Stomach smooth muscle (tissue), 2 donors: Measurements from ENCODE around the gene DCDC2.

Source experiments
- H3K27ac ChIP-seq: one replicate; pipeline ENCODE4 v1.7.0; 2013; ENCODE audit warnings: mild to moderate bottlenecking, low read length, inconsistent platforms
- H3K27me3 ChIP-seq, 2 donors: one replicate each; pipeline ENCODE4 v1.7.0; 2013; ENCODE audit warnings: low read length in 2 of 2; ENCODE audit not compliant: insufficient read depth in 2 of 2, control insufficient read depth in 1 of 2
- H3K36me3 ChIP-seq, 2 donors: one replicate each; pipeline ENCODE4 v1.7.0; 2013; ENCODE audit warnings: low read length in 2 of 2; ENCODE audit not compliant: control insufficient read depth in 2 of 2, insufficient read depth in 2 of 2
- H3K4me1 ChIP-seq: one replicate; pipeline ENCODE4 v1.7.0; 2013; ENCODE audit warnings: low read length; ENCODE audit not compliant: control insufficient read depth, insufficient read depth
- H3K4me3 ChIP-seq, 2 donors: one replicate each; pipeline ENCODE4 v1.7.0; 2013; ENCODE audit warnings: low read length in 2 of 2
- H3K9ac ChIP-seq, 2 donors: one replicate each; pipeline ENCODE4 v1.7.0; 2013; ENCODE audit warnings: low read length in 2 of 2, mild to moderate bottlenecking in 1 of 2
- H3K9me3 ChIP-seq, 2 donors: one replicate each; pipeline ENCODE4 v1.7.0; 2013; ENCODE audit warnings: low read length in 2 of 2; ENCODE audit not compliant: control insufficient read depth in 2 of 2
- donor health status: healthy.
- donor health status: Pancreatic carcinoma.

Gene DCDC2

DNA sequence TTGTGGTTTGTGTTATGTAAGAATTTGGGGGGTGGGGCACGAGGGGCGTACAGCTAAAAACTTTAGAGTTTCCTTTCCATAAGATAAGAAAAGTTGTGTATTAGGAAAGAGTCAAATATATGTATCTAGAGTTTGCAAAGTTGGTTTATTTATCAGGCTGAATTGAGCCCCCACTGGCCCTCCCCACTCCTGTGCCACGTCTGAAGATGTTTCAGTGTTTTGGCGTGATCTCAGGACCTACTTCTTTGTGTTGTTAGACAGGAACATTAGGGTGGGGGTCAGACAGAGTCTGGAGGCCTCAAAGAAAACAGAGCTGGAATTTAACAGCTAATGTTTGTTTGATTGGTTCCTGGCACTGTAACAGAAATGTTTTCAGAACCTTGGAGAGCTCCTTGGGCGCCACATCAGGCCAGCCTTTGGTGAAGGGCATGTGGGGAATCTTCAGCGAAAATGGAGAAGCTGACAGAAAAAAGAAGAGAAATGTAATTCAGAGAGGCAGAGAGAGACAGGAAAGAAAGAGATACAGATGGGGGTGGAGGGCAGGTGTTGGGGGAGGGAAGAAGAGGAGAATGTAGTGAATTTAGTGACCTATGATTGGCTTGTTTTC is 231.2 kb downstream of the DCDC2 start:
- H3K27ac ChIP-seq = no peak overlapping the region
- H3K4me3 ChIP-seq = no peak overlapping the region
- H3K36me3 ChIP-seq = no peaks in the 10 kb centered on the region
- peaks cover 5% of the 10 kb centered on the region for H3K4me1 ChIP-seq
- peaks cover 6% of the 10 kb centered on the region in 2 donors for H3K27me3 ChIP-seq
- no peaks in the 10 kb centered on the region for H3K9me3 ChIP-seq
- H3K9ac ChIP-seq = no peak overlapping the region

DNA sequence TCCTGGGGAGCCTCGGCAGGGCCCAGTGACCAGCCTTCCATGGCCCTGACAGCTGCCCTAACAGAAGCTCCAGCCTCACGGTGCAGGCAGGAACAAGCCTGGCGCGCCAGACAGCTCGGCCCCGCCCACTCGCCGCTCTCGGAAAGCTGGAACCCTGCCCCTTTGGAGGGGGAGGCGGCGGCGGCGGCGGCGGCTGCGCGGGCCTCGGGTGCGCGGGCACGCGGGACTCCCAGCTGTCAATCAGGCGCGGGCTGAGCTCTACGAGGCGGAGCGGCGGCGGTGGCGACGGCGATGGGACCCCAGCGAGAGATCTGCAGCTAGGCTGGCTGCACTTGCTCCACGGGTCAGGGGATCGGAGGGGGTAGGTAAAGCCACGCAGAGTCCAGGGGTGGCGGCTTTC is 231.9 kb downstream of the DCDC2 start, which contains the start of gene NRSN1:
TSS of gene NRSN1 (plus strand) at position 236 of the 400 bp plus-strand sequence. CDS start 8,113 bp downstream, outside the sequence.
- Histone ChIP-seq H3K9ac (no peak within 1 kb of the TSS), H3K9me3 (no peaks in the 10 kb centered on the region), H3K27ac (no peak within 1 kb of the TSS), H3K36me3 (no peaks in the 10 kb centered on the region), H3K4me1 (peaks cover 5% of the 10 kb centered on the region), H3K4me3 (peak within 1 kb of the TSS; percentile 44), H3K27me3 (peaks cover 6% of the 10 kb centered on the region in 2 donors)

DNA sequence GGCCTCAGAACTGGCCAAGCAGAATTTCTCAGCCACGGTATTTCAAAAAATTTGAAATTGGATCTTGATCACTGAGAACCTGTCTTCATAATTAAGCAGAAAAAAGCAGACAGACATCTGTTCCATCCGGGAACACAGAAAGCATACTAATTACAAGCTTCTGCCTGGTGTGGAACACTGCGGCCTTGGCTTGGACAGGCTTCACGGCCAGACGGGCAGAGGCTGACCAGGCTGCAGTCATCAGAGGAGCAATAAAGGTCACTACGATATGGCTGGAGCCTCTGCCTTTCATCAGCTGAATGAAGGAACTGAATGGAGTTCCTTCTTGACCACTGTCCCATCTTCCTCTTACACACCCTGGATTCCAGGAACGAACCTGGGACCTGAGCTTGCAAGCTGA is 235.7 kb downstream of the DCDC2 start:
- peaks cover 6% of the 10 kb centered on the region in 2 donors for H3K27me3 ChIP-seq
- H3K4me3 ChIP-seq = no peak overlapping the region
- no peaks in the 10 kb centered on the region for H3K9me3 ChIP-seq
- H3K27ac ChIP-seq = no peak overlapping the region
- H3K9ac ChIP-seq = no peak overlapping the region
- peaks cover 5% of the 10 kb centered on the region for H3K4me1 ChIP-seq
- H3K36me3 ChIP-seq = no peaks in the 10 kb centered on the region
